Measurements from ENCODE around the gene DPH3. TPM values are rescaled to one million over a fixed set of nuclear protein-coding genes. Genes with fewer than 3 reads are reported as not detected.

DPH3 gene
- total and polyA plus RNA-seq, 2 experiments from 2014 or later: 15.3 to 84.3 TPM

DNA sequence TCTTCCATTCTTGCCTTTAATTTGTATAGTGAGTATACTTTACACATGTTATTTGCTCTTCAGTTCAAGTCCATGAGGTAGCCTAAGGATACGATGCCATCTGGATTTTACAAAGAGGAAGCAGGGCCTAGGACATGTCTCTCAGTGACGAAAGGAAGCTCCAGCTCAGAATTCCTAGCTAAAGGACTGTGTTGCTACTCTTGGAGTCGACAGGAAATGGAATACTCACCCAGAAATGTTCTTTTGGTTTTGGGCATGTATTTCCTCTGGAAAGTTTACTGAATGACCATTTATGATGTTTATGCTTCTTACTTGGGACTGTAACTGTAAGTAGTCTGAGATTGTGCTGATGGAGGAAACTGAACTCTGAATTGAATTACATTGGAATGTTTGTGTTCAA lies 12.7 kb upstream of the DPH3 start:
- no peaks in the 10 kb centered on the region for H3K27me3 ChIP-seq (ENCODE audit: insufficient read depth)
- TF ChIP-seq, protein P1, sequence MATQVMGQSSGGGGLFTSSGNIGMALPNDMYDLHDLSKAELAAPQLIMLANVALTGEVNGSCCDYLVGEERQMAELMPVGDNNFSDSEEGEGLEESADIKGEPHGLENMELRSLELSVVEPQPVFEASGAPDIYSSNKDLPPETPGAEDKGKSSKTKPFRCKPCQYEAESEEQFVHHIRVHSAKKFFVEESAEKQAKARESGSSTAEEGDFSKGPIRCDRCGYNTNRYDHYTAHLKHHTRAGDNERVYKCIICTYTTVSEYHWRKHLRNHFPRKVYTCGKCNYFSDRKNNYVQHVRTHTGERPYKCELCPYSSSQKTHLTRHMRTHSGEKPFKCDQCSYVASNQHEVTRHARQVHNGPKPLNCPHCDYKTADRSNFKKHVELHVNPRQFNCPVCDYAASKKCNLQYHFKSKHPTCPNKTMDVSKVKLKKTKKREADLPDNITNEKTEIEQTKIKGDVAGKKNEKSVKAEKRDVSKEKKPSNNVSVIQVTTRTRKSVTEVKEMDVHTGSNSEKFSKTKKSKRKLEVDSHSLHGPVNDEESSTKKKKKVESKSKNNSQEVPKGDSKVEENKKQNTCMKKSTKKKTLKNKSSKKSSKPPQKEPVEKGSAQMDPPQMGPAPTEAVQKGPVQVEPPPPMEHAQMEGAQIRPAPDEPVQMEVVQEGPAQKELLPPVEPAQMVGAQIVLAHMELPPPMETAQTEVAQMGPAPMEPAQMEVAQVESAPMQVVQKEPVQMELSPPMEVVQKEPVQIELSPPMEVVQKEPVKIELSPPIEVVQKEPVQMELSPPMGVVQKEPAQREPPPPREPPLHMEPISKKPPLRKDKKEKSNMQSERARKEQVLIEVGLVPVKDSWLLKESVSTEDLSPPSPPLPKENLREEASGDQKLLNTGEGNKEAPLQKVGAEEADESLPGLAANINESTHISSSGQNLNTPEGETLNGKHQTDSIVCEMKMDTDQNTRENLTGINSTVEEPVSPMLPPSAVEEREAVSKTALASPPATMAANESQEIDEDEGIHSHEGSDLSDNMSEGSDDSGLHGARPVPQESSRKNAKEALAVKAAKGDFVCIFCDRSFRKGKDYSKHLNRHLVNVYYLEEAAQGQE (IDR thresholded peaks at IDR 0.05; ENCODE audit: unreplicated experiment): no peak
- TF ChIP-seq ZNF331 (CRISPR knock-in tag; IDR thresholded peaks at IDR 0.05; ENCODE audit: low read depth): no peak
- TF ChIP-seq, protein P2, sequence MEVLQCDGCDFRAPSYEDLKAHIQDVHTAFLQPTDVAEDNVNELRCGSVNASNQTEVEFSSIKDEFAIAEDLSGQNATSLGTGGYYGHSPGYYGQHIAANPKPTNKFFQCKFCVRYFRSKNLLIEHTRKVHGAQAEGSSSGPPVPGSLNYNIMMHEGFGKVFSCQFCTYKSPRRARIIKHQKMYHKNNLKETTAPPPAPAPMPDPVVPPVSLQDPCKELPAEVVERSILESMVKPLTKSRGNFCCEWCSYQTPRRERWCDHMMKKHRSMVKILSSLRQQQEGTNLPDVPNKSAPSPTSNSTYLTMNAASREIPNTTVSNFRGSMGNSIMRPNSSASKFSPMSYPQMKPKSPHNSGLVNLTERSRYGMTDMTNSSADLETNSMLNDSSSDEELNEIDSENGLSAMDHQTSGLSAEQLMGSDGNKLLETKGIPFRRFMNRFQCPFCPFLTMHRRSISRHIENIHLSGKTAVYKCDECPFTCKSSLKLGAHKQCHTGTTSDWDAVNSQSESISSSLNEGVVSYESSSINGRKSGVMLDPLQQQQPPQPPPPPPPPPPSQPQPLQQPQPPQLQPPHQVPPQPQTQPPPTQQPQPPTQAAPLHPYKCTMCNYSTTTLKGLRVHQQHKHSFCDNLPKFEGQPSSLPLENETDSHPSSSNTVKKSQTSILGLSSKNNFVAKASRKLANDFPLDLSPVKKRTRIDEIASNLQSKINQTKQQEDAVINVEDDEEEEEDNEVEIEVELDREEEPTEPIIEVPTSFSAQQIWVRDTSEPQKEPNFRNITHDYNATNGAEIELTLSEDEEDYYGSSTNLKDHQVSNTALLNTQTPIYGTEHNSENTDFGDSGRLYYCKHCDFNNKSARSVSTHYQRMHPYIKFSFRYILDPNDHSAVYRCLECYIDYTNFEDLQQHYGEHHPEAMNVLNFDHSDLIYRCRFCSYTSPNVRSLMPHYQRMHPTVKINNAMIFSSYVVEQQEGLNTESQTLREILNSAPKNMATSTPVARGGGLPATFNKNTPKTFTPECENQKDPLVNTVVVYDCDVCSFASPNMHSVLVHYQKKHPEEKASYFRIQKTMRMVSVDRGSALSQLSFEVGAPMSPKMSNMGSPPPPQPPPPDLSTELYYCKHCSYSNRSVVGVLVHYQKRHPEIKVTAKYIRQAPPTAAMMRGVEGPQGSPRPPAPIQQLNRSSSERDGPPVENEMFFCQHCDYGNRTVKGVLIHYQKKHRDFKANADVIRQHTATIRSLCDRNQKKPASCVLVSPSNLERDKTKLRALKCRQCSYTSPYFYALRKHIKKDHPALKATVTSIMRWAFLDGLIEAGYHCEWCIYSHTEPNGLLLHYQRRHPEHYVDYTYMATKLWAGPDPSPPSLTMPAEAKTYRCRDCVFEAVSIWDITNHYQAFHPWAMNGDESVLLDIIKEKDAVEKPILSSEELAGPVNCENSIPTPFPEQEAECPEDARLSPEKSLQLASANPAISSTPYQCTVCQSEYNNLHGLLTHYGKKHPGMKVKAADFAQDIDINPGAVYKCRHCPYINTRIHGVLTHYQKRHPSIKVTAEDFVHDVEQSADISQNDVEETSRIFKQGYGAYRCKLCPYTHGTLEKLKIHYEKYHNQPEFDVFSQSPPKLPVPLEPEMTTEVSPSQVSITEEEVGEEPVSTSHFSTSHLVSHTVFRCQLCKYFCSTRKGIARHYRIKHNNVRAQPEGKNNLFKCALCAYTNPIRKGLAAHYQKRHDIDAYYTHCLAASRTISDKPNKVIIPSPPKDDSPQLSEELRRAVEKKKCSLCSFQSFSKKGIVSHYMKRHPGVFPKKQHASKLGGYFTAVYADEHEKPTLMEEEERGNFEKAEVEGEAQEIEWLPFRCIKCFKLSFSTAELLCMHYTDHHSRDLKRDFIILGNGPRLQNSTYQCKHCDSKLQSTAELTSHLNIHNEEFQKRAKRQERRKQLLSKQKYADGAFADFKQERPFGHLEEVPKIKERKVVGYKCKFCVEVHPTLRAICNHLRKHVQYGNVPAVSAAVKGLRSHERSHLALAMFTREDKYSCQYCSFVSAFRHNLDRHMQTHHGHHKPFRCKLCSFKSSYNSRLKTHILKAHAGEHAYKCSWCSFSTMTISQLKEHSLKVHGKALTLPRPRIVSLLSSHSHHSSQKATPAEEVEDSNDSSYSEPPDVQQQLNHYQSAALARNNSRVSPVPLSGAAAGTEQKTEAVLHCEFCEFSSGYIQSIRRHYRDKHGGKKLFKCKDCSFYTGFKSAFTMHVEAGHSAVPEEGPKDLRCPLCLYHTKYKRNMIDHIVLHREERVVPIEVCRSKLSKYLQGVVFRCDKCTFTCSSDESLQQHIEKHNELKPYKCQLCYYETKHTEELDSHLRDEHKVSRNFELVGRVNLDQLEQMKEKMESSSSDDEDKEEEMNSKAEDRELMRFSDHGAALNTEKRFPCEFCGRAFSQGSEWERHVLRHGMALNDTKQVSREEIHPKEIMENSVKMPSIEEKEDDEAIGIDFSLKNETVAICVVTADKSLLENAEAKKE (CRISPR knock-in tag; IDR thresholded peaks at IDR 0.05): no peak
- TF ChIP-seq ZNF114 (CRISPR knock-in tag; IDR thresholded peaks at IDR 0.05): no peak
- no peak for TF ChIP-seq CREB1 (CRISPR knock-in tag; IDR thresholded peaks at IDR 0.05; ENCODE audit: low read depth)
- no peak for TF ChIP-seq JUNB (IDR thresholded peaks at IDR 0.05; ENCODE audit: unreplicated experiment)
- TF ChIP-seq, protein P3, sequence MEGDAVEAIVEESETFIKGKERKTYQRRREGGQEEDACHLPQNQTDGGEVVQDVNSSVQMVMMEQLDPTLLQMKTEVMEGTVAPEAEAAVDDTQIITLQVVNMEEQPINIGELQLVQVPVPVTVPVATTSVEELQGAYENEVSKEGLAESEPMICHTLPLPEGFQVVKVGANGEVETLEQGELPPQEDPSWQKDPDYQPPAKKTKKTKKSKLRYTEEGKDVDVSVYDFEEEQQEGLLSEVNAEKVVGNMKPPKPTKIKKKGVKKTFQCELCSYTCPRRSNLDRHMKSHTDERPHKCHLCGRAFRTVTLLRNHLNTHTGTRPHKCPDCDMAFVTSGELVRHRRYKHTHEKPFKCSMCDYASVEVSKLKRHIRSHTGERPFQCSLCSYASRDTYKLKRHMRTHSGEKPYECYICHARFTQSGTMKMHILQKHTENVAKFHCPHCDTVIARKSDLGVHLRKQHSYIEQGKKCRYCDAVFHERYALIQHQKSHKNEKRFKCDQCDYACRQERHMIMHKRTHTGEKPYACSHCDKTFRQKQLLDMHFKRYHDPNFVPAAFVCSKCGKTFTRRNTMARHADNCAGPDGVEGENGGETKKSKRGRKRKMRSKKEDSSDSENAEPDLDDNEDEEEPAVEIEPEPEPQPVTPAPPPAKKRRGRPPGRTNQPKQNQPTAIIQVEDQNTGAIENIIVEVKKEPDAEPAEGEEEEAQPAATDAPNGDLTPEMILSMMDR (conservative IDR thresholded peaks at IDR 0.05; ENCODE audit: low read depth in 2 of 2): no peak
- TF ChIP-seq EZH2phosphoT487 (IDR thresholded peaks at IDR 0.05; ENCODE audit: unreplicated experiment): no peak
- TF ChIP-seq STAT1 (IDR thresholded peaks at IDR 0.05; ENCODE audit: unreplicated experiment): no peak
- H4K20me1 ChIP-seq (replicated peaks; ENCODE audit: insufficient read depth): peaks cover 6% of the 10 kb centered on the region; the same call in 1 of the 2 replicates
- ATAC-seq (no peak), DNase-seq (ENCODE audit: low spot score) (no peak)
- H3K9me2 ChIP-seq (ENCODE audit: insufficient read depth): no peaks in the 10 kb centered on the region
- peaks cover 23% of the 10 kb centered on the region; the same call in 1 of the 2 replicates for H3K36me3 ChIP-seq (ENCODE audit: insufficient read depth)
- peaks cover 17% of the 10 kb centered on the region for H3K36me3 Mint-ChIP-seq (ENCODE audit: low read depth)
- no peaks in the 10 kb centered on the region for H3K4me1 Mint-ChIP-seq
- H2AFZ ChIP-seq: no peak overlapping the region
- H3K4me2 ChIP-seq: no peak overlapping the region
- no peaks in the 10 kb centered on the region for H3K4me1 ChIP-seq (ENCODE audit: insufficient read depth)
- no peaks in the 10 kb centered on the region for H3K79me2 ChIP-seq (replicated peaks; ENCODE audit: insufficient read depth)
- H3K9me3 Mint-ChIP-seq: no peaks in the 10 kb centered on the region
- no peak overlapping the region for H3K27ac ChIP-seq (ENCODE audit: low read depth)
- H3F3A ChIP-seq (replicated peaks; ENCODE audit: low read depth): no peaks in the 10 kb centered on the region
- H3K27me3 Mint-ChIP-seq (ENCODE audit: insufficient read depth, low read depth, poor library complexity): peaks cover 2% of the 10 kb centered on the region
- H3K4me3 Mint-ChIP-seq: no peak overlapping the region
- no peak overlapping the region for H3K27ac Mint-ChIP-seq
- H3K4me3 ChIP-seq: no peak overlapping the region
